GM12878 (cell line): ENCODE results near the gene MYBPC1. TPM values are rescaled to one million over a fixed set of nuclear protein-coding genes. Genes with fewer than 3 reads are reported as not detected.

ENCODE experiments used
- ATAC-seq: fragments of 200-7000 bp; cut with Tn5 transposase; 3 replicates; pipeline ENCODE4 v1.9.1; 2020; ENCODE audit warnings: mild to moderate bottlenecking, moderate library complexity
- BruUV-seq: library from RNA; stranded (reverse); fragments of 400-500 nt; replicated peaks from 2 replicates; lab custom pipeline; 2021; lab: Mats Ljungman, UMichigan
- CTCF ChIA-PET: fragments of 300-600 bp; sonication (Branson Sonifier 250); formaldehyde crosslinking; extraction: SDS; loops from one replicate; lab custom pipeline; 2021; ENCODE audit warnings: inconsistent platforms; lab: Yijun Ruan, JAX
- POLR2A ChIA-PET: fragments of 350-600 bp; formaldehyde crosslinking; extraction: SDS; loops from one replicate; lab custom pipeline; 2021; ENCODE audit warnings: inconsistent platforms; lab: Charles Lee
- RAD21 ChIA-PET: fragments of 300-600 bp; sonication (Branson Sonifier 250); formaldehyde crosslinking; loops from one replicate; lab custom pipeline; 2023; ENCODE audit warnings: antibody characterized with exemption; ENCODE audit not compliant: unreplicated experiment; lab: Charles Lee
- SMC1A ChIA-PET: fragments of 300-600 bp; sonication (Branson Sonifier 250); formaldehyde crosslinking; loops from one replicate; lab custom pipeline; 2023; ENCODE audit not compliant: unreplicated experiment, uncharacterized antibody; lab: Charles Lee
- DNase-seq: peaks from one replicate; pipeline ENCODE4 v3.0.0-alpha.2; 2011; ENCODE audit warnings: low read depth, low spot score
- FAIRE-seq: peaks from 3 replicates; lab custom pipeline; 2011; peaks lifted over from hg19 to GRCh38; lab: Jason Lieb, UNC
- H2AFZ ChIP-seq: 2 replicates; pipeline ENCODE4 v1.6.0; 2011; ENCODE audit warnings: low read depth, low read length, control low read depth; ENCODE audit not compliant: control insufficient read depth
- H3K27ac ChIP-seq: 2 replicates; pipeline ENCODE4 v1.5.1; 2011; ENCODE audit warnings: control low read depth; ENCODE audit not compliant: control insufficient read depth, insufficient read depth
- H3K27me3 ChIP-seq, 2 experiments: replicated peaks in 1 of 2; 2 replicates each; pipeline versions ENCODE4 v1.6.0 to v1.6.1; 2011; ENCODE audit warnings: low read length in 1 of 2; ENCODE audit not compliant: control insufficient read depth in 2 of 2, insufficient read depth in 2 of 2
- H3K36me3 ChIP-seq, 2 experiments: 2 replicates each; pipeline ENCODE4 v1.5.1; 2011; ENCODE audit warnings: low read length in 1 of 2; ENCODE audit not compliant: control insufficient read depth in 2 of 2, insufficient read depth in 2 of 2
- H3K4me1 ChIP-seq: 2 replicates; pipeline ENCODE4 v1.6.1; 2011; ENCODE audit warnings: mild to moderate bottlenecking, low read length, moderate library complexity, mixed read lengths; ENCODE audit not compliant: control insufficient read depth, insufficient read depth
- H3K4me2 ChIP-seq: 2 replicates; pipeline ENCODE4 v1.6.0; 2011; ENCODE audit warnings: control low read depth; ENCODE audit not compliant: control insufficient read depth, insufficient read depth
- H3K4me3 ChIP-seq: fragments of 200-600 bp; sonication (generic); 2 replicates; pipeline ENCODE4 v1.5.1; 2016
- H3K79me2 ChIP-seq: 2 replicates; pipeline ENCODE4 v1.6.0; 2011; ENCODE audit warnings: low read length; ENCODE audit not compliant: control insufficient read depth, insufficient read depth
- H3K9ac ChIP-seq: 2 replicates; pipeline ENCODE4 v1.8.0; 2011; ENCODE audit warnings: low read length, control low read depth, mixed read lengths; ENCODE audit not compliant: control insufficient read depth, insufficient read depth
- H3K9me3 ChIP-seq: replicated peaks from 3 replicates; pipeline ENCODE4 v1.5.1; 2011; ENCODE audit warnings: mild to moderate bottlenecking, low read length; ENCODE audit not compliant: control insufficient read depth, insufficient read depth
- H4K20me1 ChIP-seq: 2 replicates; pipeline ENCODE4 v1.6.0; 2011; ENCODE audit not compliant: control insufficient read depth, insufficient read depth
- BMI1 ChIP-seq: fragments of 450-650 bp; IDR thresholded peaks from 2 replicates; pipeline ENCODE4 v1.6.1; 2016; ENCODE audit warnings: mild to moderate bottlenecking, moderate library complexity, borderline replicate concordance
- FOS ChIP-seq: IDR thresholded peaks from 3 replicates; pipeline ENCODE4 v1.6.1; 2011; ENCODE audit warnings: borderline replicate concordance; ENCODE audit not compliant: insufficient read length; ENCODE audit errors: extremely low read depth
- GABPA ChIP-seq: IDR thresholded peaks from 2 replicates; pipeline ENCODE4 v1.6.1; 2014; ENCODE audit warnings: antibody characterized with exemption, low read depth, mild to moderate bottlenecking, inconsistent platforms
- RAD21 ChIP-seq: IDR thresholded peaks from 2 replicates; pipeline ENCODE4 v1.6.1; 2011; ENCODE audit warnings: mild to moderate bottlenecking, low read depth, low read length, moderate library complexity; ENCODE audit not compliant: insufficient read depth
- RBBP5 ChIP-seq: fragments of 200-600 bp; sonication (generic); conservative IDR thresholded peaks from 2 replicates; pipeline ENCODE4 v1.6.1; 2016
- STAT1 ChIP-seq: fragments of 450-650 bp; conservative IDR thresholded peaks from 2 replicates; pipeline ENCODE4 v1.6.1; 2014; ENCODE audit warnings: antibody characterized with exemption, mild to moderate bottlenecking
- ZNF384 ChIP-seq: IDR thresholded peaks from 2 replicates; pipeline ENCODE4 v1.6.1; 2012; ENCODE audit warnings: low read depth, mild to moderate bottlenecking, low read length, improper control_type of control experiment, borderline replicate concordance
- WGBS: methylation state at CpG from one replicate; pipeline ENCODE4 v1.1.6; 2016; ENCODE audit warnings: low lambda C conversion rate; ENCODE audit not compliant: insufficient replicate concordance, insufficient coverage; ENCODE audit errors: missing lambda C conversion rate; 5-methylcytosine and 5-hydroxymethylcytosine counted together
- in situ Hi-C: fragments of 300-500 bp; cut with MboI; formaldehyde crosslinking; loops from 9 replicates; pipeline ENCODE4 v1.14.3; 2018; ENCODE audit warnings: mixed read lengths
- intact Hi-C: fragments of 100-400 bp; cut with micrococcal nuclease; formaldehyde crosslinking; loops from one replicate; pipeline ENCODE4 v1.14.2; 2022; ENCODE audit not compliant: unreplicated experiment
- polyA plus RNA-seq, 11 experiments: library from polyadenylated mRNA; depleted of rRNA in 4 of 11; unstranded in 6 of 11; stranded (reverse) in 5 of 11; fragments of >200 nt; fragmentation: Nextera tagmentation in 4 of 11; fragmentation: Illumina TruSeq in 1 of 11; extraction: Ambion mirVana in 4 of 11; extraction: Trizol in 1 of 11; gene quantifications; 1 replicate in 1 of 11; 2 replicates in 10 of 11; pipeline versions ENCODE4 v1.2.1 to v1.2.3, GENCODE V29; 2011 to 2016; ENCODE audit warnings: inconsistent platforms in 2 of 11, missing spikeins in 2 of 11, low read depth in 1 of 11
- total RNA-seq, 4 experiments: library from RNA; depleted of rRNA in 3 of 4; stranded (reverse); fragments of >200 nt in 3 of 4; fragmentation: Illumina TruSeq in 1 of 4; extraction: Trizol in 1 of 4; gene quantifications; 2 replicates each; pipeline versions ENCODE4 v1.2.1 to v1.2.3, GENCODE V29; 2013 to 2021
- TF ChIP-seq, protein P1 (sequence below): fragments of 450-650 bp; conservative IDR thresholded peaks from 2 replicates; pipeline ENCODE4 v1.6.1; 2017; ENCODE audit warnings: mild to moderate bottlenecking, moderate library complexity
- TF ChIP-seq, protein P2 (sequence below): IDR thresholded peaks from 2 replicates; pipeline ENCODE4 v1.6.1; 2012; ENCODE audit warnings: low read length, inconsistent platforms

MYBPC1 gene
- total and polyA plus RNA-seq, 10 of the 15 experiments (the other 5 are each of a cell fraction or from before 2014, with no cell fraction given), result not detected

DNA sequence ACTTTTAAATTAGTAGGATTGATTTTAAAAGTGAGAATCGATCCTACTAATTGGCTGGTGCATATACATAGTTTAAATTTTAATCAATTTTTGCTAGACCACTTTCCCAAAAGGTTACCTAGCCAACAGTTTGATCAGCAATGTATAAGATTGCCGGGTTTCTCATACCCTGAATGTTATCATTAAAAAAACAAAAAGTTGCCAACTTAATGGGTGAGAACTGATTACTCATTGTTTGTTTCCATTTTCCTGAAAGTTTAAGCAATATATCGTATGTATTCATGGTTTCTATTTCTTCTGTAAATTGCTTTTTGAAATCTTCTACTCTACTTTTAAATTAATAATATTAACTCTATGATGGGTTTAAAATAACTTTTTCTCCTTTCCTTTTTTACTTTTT is 4.4 kb upstream of the MYBPC1 start:
- no peak for TF ChIP-seq FOS
- no peak for TF ChIP-seq BMI1
- TF ChIP-seq RAD21, result no peak
- no peak for FAIRE-seq
- no peak for DNase-seq
- Histone ChIP-seq H2AFZ (no peak overlapping the region), H3K9ac (no peak overlapping the region), H3K27me3 (no peaks in the 10 kb centered on the region; a peak in 1 of 4 replicates), H3K36me3 (no peaks in the 10 kb centered on the region), H3K9me3 (no peaks in the 10 kb centered on the region), H4K20me1 (no peaks in the 10 kb centered on the region), H3K27ac (no peak overlapping the region), H3K79me2 (no peaks in the 10 kb centered on the region), H3K4me1 (no peaks in the 10 kb centered on the region), H3K4me2 (no peak overlapping the region), H3K4me3 (no peak overlapping the region)
- SMC1A ChIA-PET, result no interaction called here
- 52% methylated on average over 3 of the region's 3 CpGs for WGBS
- CTCF ChIA-PET, result no interaction called here
- in situ Hi-C loops (no loop called here), intact Hi-C loops (no loop called here)
- POLR2A ChIA-PET, result no interaction called here
- ATAC-seq, result no peak
- RAD21 ChIA-PET, result no interaction called here
- no TSS peak for BruUV-seq

DNA sequence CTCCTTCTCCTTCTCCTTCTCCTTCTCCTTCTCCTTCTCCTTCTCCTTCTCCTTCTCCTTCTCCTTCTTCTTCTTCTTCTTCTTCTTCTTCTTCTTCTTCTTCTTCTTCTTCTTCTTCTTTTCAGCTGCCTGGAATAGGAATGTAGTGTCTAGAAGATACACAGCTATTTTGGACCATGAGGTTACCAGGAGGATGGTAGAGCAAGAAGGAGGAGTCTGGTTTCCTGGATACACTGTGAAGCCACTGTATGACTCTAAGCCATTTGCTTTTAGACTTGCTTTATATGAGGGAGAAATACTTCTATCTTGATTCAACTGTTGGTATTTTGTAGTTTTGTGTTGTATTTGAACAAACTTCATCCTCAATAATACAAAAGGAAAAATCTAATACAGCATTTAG is 3.0 kb upstream of the MYBPC1 start:
- SMC1A ChIA-PET, result no interaction called here

More for the DNA sequence above, 3.0 kb upstream of the MYBPC1 start:
- ChIA-PET CTCF (no interaction called here), RAD21 (no interaction called here), POLR2A (no interaction called here)
- no peaks in the 10 kb centered on the region for H3K9me3 ChIP-seq
- no peak overlapping the region for H2AFZ ChIP-seq
- no peak for DNase-seq
- no peak overlapping the region for H3K9ac ChIP-seq
- no TSS peak for BruUV-seq
- no peaks in the 10 kb centered on the region; a peak in 1 of 4 replicates for H3K27me3 ChIP-seq
- in situ Hi-C loops (no loop called here), intact Hi-C loops (no loop called here)
- FAIRE-seq, result no peak
- no peak overlapping the region for H3K27ac ChIP-seq
- TF ChIP-seq RBBP5, result no peak
- no peak for TF ChIP-seq GABPA
- TF ChIP-seq, protein P1, sequence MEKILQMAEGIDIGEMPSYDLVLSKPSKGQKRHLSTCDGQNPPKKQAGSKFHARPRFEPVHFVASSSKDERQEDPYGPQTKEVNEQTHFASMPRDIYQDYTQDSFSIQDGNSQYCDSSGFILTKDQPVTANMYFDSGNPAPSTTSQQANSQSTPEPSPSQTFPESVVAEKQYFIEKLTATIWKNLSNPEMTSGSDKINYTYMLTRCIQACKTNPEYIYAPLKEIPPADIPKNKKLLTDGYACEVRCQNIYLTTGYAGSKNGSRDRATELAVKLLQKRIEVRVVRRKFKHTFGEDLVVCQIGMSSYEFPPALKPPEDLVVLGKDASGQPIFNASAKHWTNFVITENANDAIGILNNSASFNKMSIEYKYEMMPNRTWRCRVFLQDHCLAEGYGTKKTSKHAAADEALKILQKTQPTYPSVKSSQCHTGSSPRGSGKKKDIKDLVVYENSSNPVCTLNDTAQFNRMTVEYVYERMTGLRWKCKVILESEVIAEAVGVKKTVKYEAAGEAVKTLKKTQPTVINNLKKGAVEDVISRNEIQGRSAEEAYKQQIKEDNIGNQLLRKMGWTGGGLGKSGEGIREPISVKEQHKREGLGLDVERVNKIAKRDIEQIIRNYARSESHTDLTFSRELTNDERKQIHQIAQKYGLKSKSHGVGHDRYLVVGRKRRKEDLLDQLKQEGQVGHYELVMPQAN, result no peak
- TF ChIP-seq STAT1, result no peak
- TF ChIP-seq, protein P2, sequence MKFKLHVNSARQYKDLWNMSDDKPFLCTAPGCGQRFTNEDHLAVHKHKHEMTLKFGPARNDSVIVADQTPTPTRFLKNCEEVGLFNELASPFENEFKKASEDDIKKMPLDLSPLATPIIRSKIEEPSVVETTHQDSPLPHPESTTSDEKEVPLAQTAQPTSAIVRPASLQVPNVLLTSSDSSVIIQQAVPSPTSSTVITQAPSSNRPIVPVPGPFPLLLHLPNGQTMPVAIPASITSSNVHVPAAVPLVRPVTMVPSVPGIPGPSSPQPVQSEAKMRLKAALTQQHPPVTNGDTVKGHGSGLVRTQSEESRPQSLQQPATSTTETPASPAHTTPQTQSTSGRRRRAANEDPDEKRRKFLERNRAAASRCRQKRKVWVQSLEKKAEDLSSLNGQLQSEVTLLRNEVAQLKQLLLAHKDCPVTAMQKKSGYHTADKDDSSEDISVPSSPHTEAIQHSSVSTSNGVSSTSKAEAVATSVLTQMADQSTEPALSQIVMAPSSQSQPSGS, result no peak
- TF ChIP-seq ZNF384, result no peak
- ATAC-seq, result no peak
- H3K79me2 ChIP-seq, result no peaks in the 10 kb centered on the region
- H3K4me2 ChIP-seq, result no peak overlapping the region
- H3K4me3 ChIP-seq, result no peak overlapping the region
- H4K20me1 ChIP-seq, result no peaks in the 10 kb centered on the region
- H3K4me1 ChIP-seq, result no peaks in the 10 kb centered on the region
- H3K36me3 ChIP-seq, result no peaks in the 10 kb centered on the region
